GM18868 (cell line): ENCODE results near the gene SLC1A3.
"Not testable (repeated sequence)": the region's sequence is repeated elsewhere in the genome, so short reads cannot be mapped to it uniquely, and the experiment has no call there.

Experiments
- ATAC-seq: cut with Tn5 transposase; IDR thresholded peaks from one replicate; pipeline ENCODE4 v1.9.1; 2021; ENCODE audit warnings: mild to moderate bottlenecking, moderate library complexity; ENCODE audit not compliant: unreplicated experiment

SLC1A3 gene

GRCh38 chr5:36606428-36607113 is at the start of gene SLC1A3:
TSS of gene SLC1A3 (plus strand) at chr5:36606606. CDS start at chr5:36608424, 1,818 bp downstream.
- peak; percentile 88 for ATAC-seq

GRCh38 chr5:36558641-36559040 is 47.8 kb upstream of the SLC1A3 start:
- no peak for ATAC-seq

GRCh38 chr5:36561601-36562000 is 44.8 kb upstream of the SLC1A3 start:
- no peak for ATAC-seq

GRCh38 chr5:36569491-36569890 is 36.9 kb upstream of the SLC1A3 start:
- ATAC-seq = no peak

- ATAC-seq = no peak
Measured at GRCh38 chr5:36570301-36571095, 35.9 kb upstream of the SLC1A3 start.

- ATAC-seq = no peak
Measured at GRCh38 chr5:36571401-36572042, 34.9 kb upstream of the SLC1A3 start.

- no peak for ATAC-seq
Measured at GRCh38 chr5:36573438-36573837, 33.0 kb upstream of the SLC1A3 start.

GRCh38 chr5:36575361-36575781 is 31.0 kb upstream of the SLC1A3 start:
- no peak for ATAC-seq

- ATAC-seq = no peak
Measured at GRCh38 chr5:36576721-36577120, 29.7 kb upstream of the SLC1A3 start.

- ATAC-seq = not testable (repeated sequence)
Measured at GRCh38 chr5:36579858-36580257, 26.5 kb upstream of the SLC1A3 start.

- ATAC-seq = no peak
Measured at GRCh38 chr5:36581070-36581469, 25.3 kb upstream of the SLC1A3 start.

- no peak for ATAC-seq
Measured at GRCh38 chr5:36584009-36584875, 22.2 kb upstream of the SLC1A3 start.

GRCh38 chr5:36585701-36586100 is 20.7 kb upstream of the SLC1A3 start:
- ATAC-seq = no peak

GRCh38 chr5:36587354-36587753 is 19.1 kb upstream of the SLC1A3 start:
- ATAC-seq = no peak

- ATAC-seq = not testable (repeated sequence)
Measured at GRCh38 chr5:36589735-36590134, 16.7 kb upstream of the SLC1A3 start.

GRCh38 chr5:36590513-36591286 is 15.7 kb upstream of the SLC1A3 start:
- ATAC-seq = no peak

GRCh38 chr5:36593867-36594266 is 12.5 kb upstream of the SLC1A3 start:
- no peak for ATAC-seq

GRCh38 chr5:36596247-36596646 is 10.2 kb upstream of the SLC1A3 start:
- ATAC-seq = no peak

GRCh38 chr5:36596756-36597155 is 9.7 kb upstream of the SLC1A3 start:
- ATAC-seq = no peak

- ATAC-seq = no peak
Measured at GRCh38 chr5:36598045-36598444, 8.4 kb upstream of the SLC1A3 start.
